NCI-H2227 (cell line): ENCODE measurements around the gene REV1.
A peak's percentile ranks its signal among the peaks of the same experiment; 100 is the strongest.
"Not testable (repeated sequence)": the region's sequence is repeated elsewhere in the genome, so short reads cannot be mapped to it uniquely, and the experiment has no call there.

Experiments used
- DNase-seq: peaks from one replicate; lab custom pipeline; 2025; ENCODE audit not compliant: unreplicated experiment; lab: John Stamatoyannopoulos, UW

The REV1 gene

GRCh38 chr2:99487906-99488305 is 1.9 kb downstream of the REV1 start:
- no peak for DNase-seq

GRCh38 chr2:99485824-99486223 is 4.0 kb downstream of the REV1 start:
- no peak for DNase-seq

- DNase-seq: no peak
These were observed 4.4 kb downstream of the REV1 start for GRCh38 chr2:99485411-99485810.

GRCh38 chr2:99484205-99484604 is 5.6 kb downstream of the REV1 start:
- DNase-seq: no peak

GRCh38 chr2:99481941-99482340 is 7.9 kb downstream of the REV1 start:
- peak; percentile 37 for DNase-seq

- no peak for DNase-seq
These were observed 8.3 kb downstream of the REV1 start for GRCh38 chr2:99481527-99481926.

- no peak for DNase-seq
These were observed 9.4 kb downstream of the REV1 start for GRCh38 chr2:99480390-99480789.

GRCh38 chr2:99478632-99479031 is 11.2 kb downstream of the REV1 start:
- no peak for DNase-seq

- DNase-seq: no peak
These were observed 12.8 kb downstream of the REV1 start for GRCh38 chr2:99477054-99477453.

GRCh38 chr2:99476629-99477028 is 13.2 kb downstream of the REV1 start:
- DNase-seq: no peak

GRCh38 chr2:99475095-99475494 is 14.7 kb downstream of the REV1 start:
- DNase-seq: not testable (repeated sequence)

- no peak for DNase-seq
These were observed 16.2 kb downstream of the REV1 start for GRCh38 chr2:99473518-99474083.

- no peak for DNase-seq
These were observed 17.2 kb downstream of the REV1 start for GRCh38 chr2:99472600-99472960.

- DNase-seq: no peak
These were observed 17.9 kb downstream of the REV1 start for GRCh38 chr2:99471654-99472599.

GRCh38 chr2:99470957-99471356 is 18.9 kb downstream of the REV1 start:
- no peak for DNase-seq

GRCh38 chr2:99470459-99470858 is 19.4 kb downstream of the REV1 start:
- DNase-seq: not testable (repeated sequence)

- DNase-seq: no peak
These were observed 20.4 kb downstream of the REV1 start for GRCh38 chr2:99469394-99469793.

GRCh38 chr2:99468155-99468554 is 21.7 kb downstream of the REV1 start:
- DNase-seq: no peak

GRCh38 chr2:99467390-99467789 is 22.4 kb downstream of the REV1 start:
- DNase-seq: no peak

- no peak for DNase-seq
These were observed 27.9 kb downstream of the REV1 start for GRCh38 chr2:99461828-99462483.

- DNase-seq: no peak
These were observed 31.3 kb downstream of the REV1 start for GRCh38 chr2:99458529-99458928.

GRCh38 chr2:99451686-99452085 is 38.1 kb downstream of the REV1 start:
- DNase-seq: no peak
